Measurements from ENCODE around the gene HIPK3. TPM values are rescaled to one million over a fixed set of nuclear protein-coding genes. Genes with fewer than 3 reads are reported as not detected.
"Not testable (repeated sequence)": the region's sequence is repeated elsewhere in the genome, so short reads cannot be mapped to it uniquely, and the experiment has no call there.

HIPK3 gene
- total RNA-seq (2014; rRNA removed; shearing (Covaris generic)) = 42.9 and 58.6 TPM in 2 replicates

DNA sequence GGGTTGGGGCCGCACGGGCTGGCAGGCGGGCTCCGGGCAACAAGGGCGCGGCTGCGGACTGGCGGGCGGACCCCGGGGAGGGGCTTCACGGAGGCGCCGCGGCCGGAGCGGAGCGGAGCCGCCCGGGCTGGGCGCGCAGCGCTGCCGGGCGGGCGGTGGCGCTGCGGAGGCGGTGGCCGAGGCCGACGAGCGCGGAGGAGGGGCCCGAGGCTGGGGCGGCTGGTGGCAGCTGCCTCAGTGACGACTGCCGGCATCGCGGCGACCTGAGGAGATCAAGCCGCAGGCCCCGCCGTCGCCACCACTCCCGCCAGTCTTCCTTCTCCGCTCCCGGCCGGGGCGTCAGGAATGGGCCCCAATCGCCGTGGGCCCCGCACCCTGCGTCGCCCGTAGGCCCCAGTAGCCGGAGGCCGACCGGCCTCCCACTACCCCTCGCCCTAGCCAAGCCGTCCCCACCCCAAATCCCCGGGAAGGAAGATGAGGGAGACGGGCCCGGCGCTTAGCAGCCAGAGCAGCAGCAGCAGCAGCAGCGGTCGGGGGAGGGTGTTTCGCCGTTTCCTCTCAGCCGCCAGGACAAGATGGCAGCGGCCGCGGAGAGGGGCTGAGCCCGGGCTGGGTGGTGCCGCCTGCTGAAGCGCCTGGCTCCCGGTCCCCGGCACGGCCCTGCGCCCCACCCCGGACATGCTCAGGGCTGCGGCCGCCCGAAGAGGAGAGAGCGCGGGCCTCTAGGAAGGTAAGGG lies at the start of gene HIPK3:
TSS of gene HIPK3 (plus strand) at position 222 of the 737 bp plus-strand sequence.
- peak; percentile 83 to 84 for DNase-seq (ENCODE audit: low read depth in 1 of 2, low spot score in 2 of 2)
- peaks cover 28% of the 10 kb centered on the region for H3K4me1 ChIP-seq (replicated peaks)
- H3K27ac ChIP-seq = peak within 1 kb of the TSS; percentile 95
- H3K4me3 ChIP-seq = peak within 1 kb of the TSS; percentile 91
- H3K9me3 ChIP-seq (replicated peaks) = no peaks in the 10 kb centered on the region
- H3K36me3 ChIP-seq = peaks cover 11% of the 10 kb centered on the region
- H3K27me3 ChIP-seq (replicated peaks) = no peaks in the 10 kb centered on the region

DNA sequence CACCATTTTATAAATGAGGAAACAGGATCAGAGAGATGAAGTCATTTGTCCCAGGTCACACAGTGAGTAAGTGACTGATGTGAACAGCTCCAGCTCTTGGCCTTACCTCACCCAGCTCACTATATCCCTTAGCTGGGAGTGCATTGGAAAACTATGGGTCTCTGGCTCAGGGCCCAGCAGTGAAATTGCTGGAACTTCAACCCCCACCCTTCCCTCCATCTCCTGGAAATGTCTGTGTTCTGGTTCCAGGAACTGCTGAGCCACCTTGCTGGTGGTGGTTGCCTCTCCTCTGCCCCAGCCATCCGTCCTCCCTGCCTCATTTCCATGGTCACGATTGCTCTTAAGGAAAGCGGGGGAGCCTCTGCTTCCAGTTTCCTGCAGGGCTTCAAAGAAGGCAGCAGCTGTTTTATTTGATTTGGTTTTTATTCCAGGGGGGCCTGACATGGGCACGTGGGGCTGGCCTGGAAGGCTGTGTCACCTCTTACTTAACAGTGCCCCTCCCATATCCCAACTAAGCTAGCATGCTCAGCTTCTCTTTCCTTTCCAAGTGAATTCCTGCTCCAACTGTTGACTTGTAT lies 49.7 kb upstream of the HIPK3 start:
- Histone ChIP-seq H3K27ac (no peak overlapping the region), H3K9me3 (replicated peaks) (no peaks in the 10 kb centered on the region), H3K4me1 (replicated peaks) (no peaks in the 10 kb centered on the region), H3K27me3 (replicated peaks) (no peaks in the 10 kb centered on the region), H3K36me3 (no peaks in the 10 kb centered on the region), H3K4me3 (no peak overlapping the region)
- DNase-seq (ENCODE audit: low read depth in 1 of 2, low spot score in 2 of 2) = no peak

DNA sequence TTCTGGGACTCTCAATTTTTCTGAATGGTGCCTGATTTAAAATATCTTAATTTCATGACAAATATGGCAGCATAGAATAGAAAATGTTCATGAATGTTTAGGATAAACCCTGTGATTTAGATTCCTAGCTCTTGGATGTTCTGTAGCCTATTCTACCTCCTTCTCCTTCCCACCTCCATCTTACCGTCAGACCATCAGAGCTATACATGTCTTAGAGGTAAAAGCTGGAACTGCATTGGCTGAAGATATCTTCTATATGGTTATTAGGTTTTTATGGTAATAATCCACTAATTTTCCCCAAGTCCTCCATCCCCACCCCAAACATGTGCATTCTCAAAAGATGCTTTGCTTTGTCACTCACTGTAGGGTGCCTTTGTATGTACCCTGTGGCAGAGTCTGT lies 49.0 kb upstream of the HIPK3 start:
- no peak for DNase-seq (ENCODE audit: low read depth in 1 of 2, low spot score in 2 of 2)
- Histone ChIP-seq H3K4me3 (no peak overlapping the region), H3K4me1 (replicated peaks) (no peaks in the 10 kb centered on the region), H3K27ac (no peak overlapping the region), H3K36me3 (no peaks in the 10 kb centered on the region), H3K9me3 (replicated peaks) (no peaks in the 10 kb centered on the region), H3K27me3 (replicated peaks) (no peaks in the 10 kb centered on the region)

DNA sequence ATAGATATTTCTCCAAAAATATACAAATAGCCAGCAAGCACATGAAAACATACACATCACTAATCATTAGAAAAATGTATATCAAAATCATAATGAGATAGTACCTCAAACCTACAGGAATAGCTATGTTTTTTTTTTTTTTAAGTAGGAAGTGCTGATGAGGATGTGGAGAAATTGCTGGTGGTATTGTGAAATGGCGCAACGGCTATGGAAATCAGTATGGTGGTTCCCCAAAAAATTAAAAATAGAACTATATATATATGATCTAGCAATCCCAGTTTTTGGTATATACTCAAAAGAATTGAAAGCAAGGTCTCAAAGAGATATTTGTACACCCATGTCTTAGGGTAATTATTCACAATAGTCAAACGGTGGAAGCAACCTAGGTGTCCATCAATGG lies 46.0 kb upstream of the HIPK3 start:
- H3K27me3 ChIP-seq (replicated peaks) = no peaks in the 10 kb centered on the region
- 0 out of 2 replicates have a peak, but pooled peaks cover 2% of the 10 kb centered on the region for H3K9me3 ChIP-seq (replicated peaks)
- H3K4me3 ChIP-seq = no peak overlapping the region
- no peaks in the 10 kb centered on the region for H3K36me3 ChIP-seq
- no peak overlapping the region for H3K27ac ChIP-seq
- no peaks in the 10 kb centered on the region for H3K4me1 ChIP-seq (replicated peaks)
- DNase-seq (ENCODE audit: low read depth in 1 of 2, low spot score in 2 of 2) = no peak

DNA sequence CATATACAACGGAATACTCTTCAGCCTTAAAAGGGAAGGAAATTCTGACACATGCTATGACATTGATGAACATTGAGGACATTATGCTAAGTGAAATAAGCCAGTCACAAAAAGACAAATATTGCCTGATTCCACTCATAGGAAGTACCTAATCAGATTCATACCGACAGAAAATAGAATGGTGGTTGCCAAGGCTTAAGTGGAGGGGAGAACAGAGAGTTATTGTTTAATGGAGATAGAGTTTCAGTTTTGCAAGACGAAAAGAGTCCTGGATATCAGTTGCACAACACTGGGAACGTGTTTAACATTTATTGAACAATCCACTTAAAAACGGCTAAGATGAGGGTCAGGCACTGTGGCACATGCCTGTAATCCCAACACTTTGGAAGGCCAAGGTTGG lies 45.6 kb upstream of the HIPK3 start:
- Histone ChIP-seq H3K27ac (no peak overlapping the region), H3K4me3 (no peak overlapping the region), H3K36me3 (no peaks in the 10 kb centered on the region), H3K9me3 (replicated peaks) (0 out of 2 replicates have a peak, but pooled peaks cover 2% of the 10 kb centered on the region), H3K4me1 (replicated peaks) (no peaks in the 10 kb centered on the region), H3K27me3 (replicated peaks) (no peaks in the 10 kb centered on the region)
- DNase-seq (ENCODE audit: low read depth in 1 of 2, low spot score in 2 of 2) = no peak

DNA sequence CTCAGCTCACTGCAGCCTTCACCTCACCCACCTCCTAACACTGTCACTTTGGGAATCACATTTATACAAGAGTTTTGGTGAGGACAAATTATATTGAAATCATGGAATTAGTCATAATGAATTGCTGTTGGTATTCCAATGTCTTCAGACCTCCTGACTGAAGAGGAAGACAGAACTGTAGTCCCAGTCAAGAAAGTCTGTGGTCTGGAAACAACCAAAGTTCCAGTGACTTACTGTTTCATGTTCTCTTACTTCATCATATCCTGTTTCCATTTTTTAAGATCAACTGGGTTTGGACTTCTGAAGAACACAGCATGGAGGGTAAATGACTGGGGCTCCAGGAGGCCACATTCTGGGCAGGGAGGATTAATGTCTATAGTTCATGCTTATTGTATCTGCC lies 43.0 kb upstream of the HIPK3 start:
- no peak overlapping the region for H3K27ac ChIP-seq
- H3K4me3 ChIP-seq = no peak overlapping the region
- no peak for DNase-seq (ENCODE audit: low read depth in 1 of 2, low spot score in 2 of 2)
- no peaks in the 10 kb centered on the region for H3K27me3 ChIP-seq (replicated peaks)
- H3K9me3 ChIP-seq (replicated peaks) = 0 out of 2 replicates have a peak, but pooled peaks cover 2% of the 10 kb centered on the region
- no peaks in the 10 kb centered on the region for H3K4me1 ChIP-seq (replicated peaks)
- H3K36me3 ChIP-seq = no peaks in the 10 kb centered on the region

DNA sequence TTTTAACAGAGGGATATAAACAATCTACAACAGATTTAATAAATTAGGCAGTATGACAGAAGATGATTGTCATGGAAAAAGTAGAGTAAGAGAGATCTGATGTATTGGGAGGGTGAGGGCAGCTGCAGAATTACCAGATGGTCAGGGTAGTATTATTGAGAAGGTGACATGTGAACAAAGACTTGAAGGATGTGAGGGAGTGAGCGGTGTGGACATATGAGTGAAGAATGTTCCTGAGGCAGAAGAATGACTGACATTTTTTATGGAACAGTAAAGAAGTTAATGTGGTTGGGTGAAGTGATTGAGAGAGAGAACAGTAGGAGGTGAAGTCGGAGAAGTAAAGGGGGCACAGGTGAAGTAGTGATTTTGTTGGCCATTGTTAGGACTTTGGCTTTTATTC lies 42.4 kb upstream of the HIPK3 start:
- no peak for DNase-seq (ENCODE audit: low read depth in 1 of 2, low spot score in 2 of 2)
- Histone ChIP-seq H3K4me3 (no peak overlapping the region), H3K27ac (no peak overlapping the region), H3K36me3 (no peaks in the 10 kb centered on the region), H3K4me1 (replicated peaks) (no peaks in the 10 kb centered on the region), H3K9me3 (replicated peaks) (0 out of 2 replicates have a peak, but pooled peaks cover 2% of the 10 kb centered on the region), H3K27me3 (replicated peaks) (no peaks in the 10 kb centered on the region)

DNA sequence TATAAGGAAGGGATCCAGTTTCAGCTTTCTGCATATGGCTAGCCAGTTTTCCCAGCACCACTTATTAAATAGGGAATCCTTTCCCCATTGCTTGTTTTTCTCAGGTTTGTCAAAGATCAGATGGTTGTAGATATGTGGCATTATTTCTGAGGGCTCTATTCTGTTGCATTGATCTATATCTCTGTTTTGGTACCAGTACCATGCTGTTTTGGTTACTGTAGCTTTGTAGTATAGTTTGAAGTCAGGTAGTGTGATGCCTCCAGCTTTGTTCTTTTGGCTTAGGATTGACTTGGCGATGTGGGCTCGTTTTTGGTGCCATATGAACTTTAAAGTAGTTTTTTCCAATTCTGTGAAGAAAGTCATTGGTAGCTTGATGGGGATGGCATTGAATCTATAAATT lies 40.5 kb upstream of the HIPK3 start:
- H3K27me3 ChIP-seq (replicated peaks); H3K9me3 ChIP-seq (replicated peaks); H3K4me3 ChIP-seq; H3K27ac ChIP-seq; H3K36me3 ChIP-seq; DNase-seq (ENCODE audit: low read depth in 1 of 2, low spot score in 2 of 2); H3K4me1 ChIP-seq (replicated peaks): not testable (repeated sequence)

DNA sequence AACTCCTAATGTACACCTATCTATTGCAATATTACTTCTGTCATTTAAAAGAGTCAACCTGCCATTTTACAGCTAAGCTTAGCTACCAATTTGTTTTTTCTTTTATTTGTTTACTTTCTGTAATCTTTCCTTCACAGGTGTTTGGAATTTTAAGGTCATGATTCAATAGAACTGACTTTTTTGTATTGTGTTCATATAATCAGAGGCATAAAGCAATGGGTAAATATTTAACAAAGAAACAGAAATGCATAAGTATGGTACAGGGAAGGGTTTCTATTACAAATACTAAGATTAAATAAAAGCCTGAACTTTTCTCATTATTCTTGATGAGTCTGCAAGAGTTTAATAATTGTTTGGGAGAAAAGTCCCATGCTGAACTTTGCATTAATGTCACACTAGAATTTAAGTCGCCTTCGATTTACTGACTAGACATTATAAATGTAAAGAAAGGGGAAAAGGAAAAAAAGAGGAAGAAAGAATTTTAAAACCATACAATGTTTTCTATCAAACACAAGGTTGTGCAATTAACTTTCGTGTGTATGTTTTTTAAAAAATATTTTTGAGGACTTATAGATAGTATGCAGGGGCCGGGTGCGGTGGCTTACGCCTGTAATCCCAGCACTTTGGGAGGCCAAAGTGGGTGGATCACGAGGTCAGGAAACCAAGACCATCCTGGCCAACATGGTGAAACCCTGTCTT lies 35.0 kb upstream of the HIPK3 start:
- H3K4me3 ChIP-seq = no peak overlapping the region
- no peaks in the 10 kb centered on the region for H3K36me3 ChIP-seq
- H3K4me1 ChIP-seq (replicated peaks) = no peaks in the 10 kb centered on the region
- H3K27ac ChIP-seq = no peak overlapping the region
- no peaks in the 10 kb centered on the region for H3K9me3 ChIP-seq (replicated peaks)
- H3K27me3 ChIP-seq (replicated peaks) = no peaks in the 10 kb centered on the region
- DNase-seq (ENCODE audit: low read depth in 1 of 2, low spot score in 2 of 2) = no peak

DNA sequence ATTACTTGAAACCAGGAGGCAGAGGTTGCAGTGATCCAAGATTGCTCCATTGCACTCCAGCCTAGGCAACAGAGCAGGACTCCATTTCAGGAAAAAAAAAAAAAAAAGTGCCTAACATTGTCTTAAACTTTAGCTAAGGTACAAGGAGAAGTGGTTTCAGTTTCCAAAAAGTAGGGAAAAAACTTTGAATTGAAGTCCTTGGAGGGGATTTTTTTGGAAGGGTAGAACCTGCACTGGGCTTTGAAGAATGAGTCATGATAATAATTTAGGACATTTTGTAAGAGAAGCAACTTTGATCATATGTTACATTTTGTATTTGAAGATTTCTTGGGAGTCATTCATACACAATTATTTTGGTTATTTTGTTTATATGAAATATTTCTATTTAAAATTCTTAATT lies 31.8 kb upstream of the HIPK3 start:
- no peak for DNase-seq (ENCODE audit: low read depth in 1 of 2, low spot score in 2 of 2)
- no peak overlapping the region for H3K4me3 ChIP-seq
- H3K27me3 ChIP-seq (replicated peaks) = no peaks in the 10 kb centered on the region
- no peaks in the 10 kb centered on the region for H3K36me3 ChIP-seq
- H3K27ac ChIP-seq = no peak overlapping the region
- no peaks in the 10 kb centered on the region for H3K9me3 ChIP-seq (replicated peaks)
- H3K4me1 ChIP-seq (replicated peaks) = no peaks in the 10 kb centered on the region

DNA sequence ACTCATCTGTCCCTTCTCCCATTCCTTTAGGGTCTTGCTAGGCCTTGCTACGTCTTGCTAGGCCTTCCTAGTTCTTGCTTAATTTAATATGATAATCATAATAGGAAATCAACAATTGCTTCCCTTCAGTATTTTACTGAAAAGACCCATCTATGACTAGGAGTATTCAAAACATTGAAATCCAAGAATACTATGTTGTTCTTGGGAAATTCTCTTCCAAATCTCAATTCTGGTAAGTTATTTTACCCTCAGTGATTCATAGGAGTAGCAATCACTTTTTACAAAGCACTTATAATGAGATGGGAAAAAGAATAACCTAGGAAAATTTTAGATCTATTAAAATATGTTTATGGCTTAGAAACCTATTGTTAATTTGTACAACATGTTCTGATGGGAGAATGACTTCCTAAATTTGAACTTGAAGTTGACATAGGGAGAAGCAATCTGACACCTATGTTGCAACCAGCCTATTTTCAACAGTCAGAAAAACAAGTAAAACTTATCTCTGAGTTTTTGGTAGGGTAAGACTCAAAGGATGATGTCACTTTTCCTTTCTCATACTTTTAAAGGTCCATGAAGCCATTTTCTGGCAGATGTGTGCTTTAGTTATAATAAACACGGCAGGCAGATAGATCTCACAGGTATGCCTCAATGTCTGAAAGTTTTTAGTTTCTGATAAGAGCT lies 29.5 kb upstream of the HIPK3 start:
- Histone ChIP-seq H3K27me3 (replicated peaks) (no peaks in the 10 kb centered on the region), H3K36me3 (no peaks in the 10 kb centered on the region), H3K4me3 (no peak overlapping the region), H3K4me1 (replicated peaks) (no peaks in the 10 kb centered on the region), H3K27ac (no peak overlapping the region), H3K9me3 (replicated peaks) (no peaks in the 10 kb centered on the region)
- DNase-seq (ENCODE audit: low read depth in 1 of 2, low spot score in 2 of 2) = no peak

DNA sequence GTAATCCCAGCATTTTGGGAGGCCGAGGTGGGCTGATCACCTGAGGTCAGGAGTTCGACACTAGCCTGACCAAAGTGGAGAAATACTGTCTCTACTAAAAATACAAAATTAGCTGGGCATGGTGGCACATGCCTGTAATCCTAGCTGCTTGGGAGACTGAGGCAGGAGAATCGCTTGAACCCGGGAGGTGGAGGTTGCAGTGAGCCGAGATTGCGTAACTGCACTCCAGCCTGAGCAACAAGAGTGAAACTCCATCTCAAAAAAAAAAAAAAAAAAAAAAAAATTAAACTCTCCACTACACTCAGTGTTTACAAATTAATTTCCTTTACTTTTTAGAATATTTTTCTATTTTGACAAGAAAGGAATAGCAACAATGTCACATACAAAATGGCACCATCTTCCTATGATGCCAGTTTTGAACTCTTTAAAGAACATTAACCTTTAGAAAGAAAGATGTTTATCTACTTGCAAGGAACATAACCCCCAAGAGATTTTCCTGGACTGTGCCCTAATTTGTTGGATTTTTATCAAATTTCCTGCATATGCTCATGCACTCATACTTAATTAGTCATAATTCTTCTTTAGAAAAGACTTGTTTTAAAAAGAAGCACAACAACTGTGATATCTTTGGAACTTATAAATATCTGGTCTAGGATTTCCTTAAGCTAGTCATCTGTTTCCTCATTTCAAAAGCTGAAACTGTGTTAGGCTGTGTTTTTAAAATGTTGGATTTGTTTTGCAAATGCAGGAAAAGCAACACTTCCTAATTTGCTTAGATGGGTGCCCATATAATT lies 22.6 kb upstream of the HIPK3 start:
- Histone ChIP-seq H3K9me3 (replicated peaks) (no peaks in the 10 kb centered on the region), H3K27ac (no peak overlapping the region), H3K4me3 (no peak overlapping the region), H3K4me1 (replicated peaks) (no peaks in the 10 kb centered on the region), H3K36me3 (no peaks in the 10 kb centered on the region), H3K27me3 (replicated peaks) (no peaks in the 10 kb centered on the region; the same call in 1 of the 2 replicates)
- no peak for DNase-seq (ENCODE audit: low read depth in 1 of 2, low spot score in 2 of 2)

DNA sequence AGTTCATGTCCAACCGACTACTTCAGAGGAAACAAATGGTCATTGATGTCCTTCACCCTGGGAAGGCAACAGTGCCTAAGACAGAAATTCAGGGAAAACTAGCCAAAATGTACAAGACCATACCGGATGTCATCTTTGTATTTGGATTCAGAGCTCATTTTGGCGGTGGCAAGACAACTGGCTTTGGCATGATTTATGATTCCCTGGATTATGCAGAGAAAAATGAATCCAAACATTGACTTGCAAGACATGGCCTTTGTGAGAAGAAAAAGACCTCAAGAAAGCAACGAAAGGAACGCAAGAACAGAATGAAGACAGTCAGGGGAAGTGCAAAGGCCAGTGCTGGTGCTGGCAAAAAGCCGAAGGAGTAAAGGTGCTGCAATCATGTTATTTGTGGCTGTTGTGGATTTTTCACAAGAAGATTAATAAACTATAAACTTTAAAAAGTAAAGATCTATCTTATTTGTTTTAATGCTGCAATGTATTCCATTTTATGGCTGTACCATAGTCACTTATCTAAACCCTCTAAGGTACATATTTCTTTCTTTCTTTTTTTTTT lies 20.1 kb upstream of the HIPK3 start:
- H3K4me3 ChIP-seq = no peak overlapping the region
- no peaks in the 10 kb centered on the region for H3K9me3 ChIP-seq (replicated peaks)
- H3K36me3 ChIP-seq = no peaks in the 10 kb centered on the region
- no peaks in the 10 kb centered on the region for H3K4me1 ChIP-seq (replicated peaks)
- H3K27ac ChIP-seq = no peak overlapping the region
- no peaks in the 10 kb centered on the region; the same call in 1 of the 2 replicates for H3K27me3 ChIP-seq (replicated peaks)
- DNase-seq (ENCODE audit: low read depth in 1 of 2, low spot score in 2 of 2) = no peak
